BLaER1 treated with 17β-estradiol and CSF1 and Interleukin-3, amounts not matched to agents 10 nM and 100 nM (cell line): ENCODE data around the gene LFNG.
A peak's percentile ranks its signal among the peaks of the same experiment; 100 is the strongest.

Source experiments
- H3K27ac ChIP-seq, 11 experiments: shearing (Covaris generic); formaldehyde crosslinking; 2 replicates each; pipeline ENCODE4 v1.8.1; 2022
- H3K27me3 ChIP-seq, 11 experiments: shearing (Covaris generic); formaldehyde crosslinking; 2 replicates each; pipeline ENCODE4 v1.8.1; 2022
- H3K36me3 ChIP-seq, 11 experiments: shearing (Covaris generic); formaldehyde crosslinking; 2 replicates each; pipeline ENCODE4 v1.8.1; 2022
- H3K4me1 ChIP-seq, 10 experiments: shearing (Covaris generic); formaldehyde crosslinking; 2 replicates each; pipeline ENCODE4 v1.8.1; 2022
- H3K4me2 ChIP-seq, 11 experiments: shearing (Covaris generic); formaldehyde crosslinking; 2 replicates each; pipeline ENCODE4 v1.8.1; 2022
- H3K4me3 ChIP-seq, 10 experiments: shearing (Covaris generic); formaldehyde crosslinking; 2 replicates each; pipeline ENCODE4 v1.8.1; 2022
- H3K9ac ChIP-seq, 11 experiments: shearing (Covaris generic); formaldehyde crosslinking; 2 replicates each; pipeline ENCODE4 v1.8.1; 2022
- H3K9me3 ChIP-seq, 11 experiments: shearing (Covaris generic); formaldehyde crosslinking; replicated peaks in 1 of 11; 2 replicates each; pipeline ENCODE4 v1.8.1; 2022
- H4K20me1 ChIP-seq, 11 experiments: shearing (Covaris generic); formaldehyde crosslinking; 2 replicates each; pipeline ENCODE4 v1.8.1; 2022
- Cebpa-rat ChIP-seq, 11 experiments: shearing (Covaris generic); IDR thresholded peaks; 2 replicates each; pipeline ENCODE4 v1.8.1; 2022

LFNG gene

DNA sequence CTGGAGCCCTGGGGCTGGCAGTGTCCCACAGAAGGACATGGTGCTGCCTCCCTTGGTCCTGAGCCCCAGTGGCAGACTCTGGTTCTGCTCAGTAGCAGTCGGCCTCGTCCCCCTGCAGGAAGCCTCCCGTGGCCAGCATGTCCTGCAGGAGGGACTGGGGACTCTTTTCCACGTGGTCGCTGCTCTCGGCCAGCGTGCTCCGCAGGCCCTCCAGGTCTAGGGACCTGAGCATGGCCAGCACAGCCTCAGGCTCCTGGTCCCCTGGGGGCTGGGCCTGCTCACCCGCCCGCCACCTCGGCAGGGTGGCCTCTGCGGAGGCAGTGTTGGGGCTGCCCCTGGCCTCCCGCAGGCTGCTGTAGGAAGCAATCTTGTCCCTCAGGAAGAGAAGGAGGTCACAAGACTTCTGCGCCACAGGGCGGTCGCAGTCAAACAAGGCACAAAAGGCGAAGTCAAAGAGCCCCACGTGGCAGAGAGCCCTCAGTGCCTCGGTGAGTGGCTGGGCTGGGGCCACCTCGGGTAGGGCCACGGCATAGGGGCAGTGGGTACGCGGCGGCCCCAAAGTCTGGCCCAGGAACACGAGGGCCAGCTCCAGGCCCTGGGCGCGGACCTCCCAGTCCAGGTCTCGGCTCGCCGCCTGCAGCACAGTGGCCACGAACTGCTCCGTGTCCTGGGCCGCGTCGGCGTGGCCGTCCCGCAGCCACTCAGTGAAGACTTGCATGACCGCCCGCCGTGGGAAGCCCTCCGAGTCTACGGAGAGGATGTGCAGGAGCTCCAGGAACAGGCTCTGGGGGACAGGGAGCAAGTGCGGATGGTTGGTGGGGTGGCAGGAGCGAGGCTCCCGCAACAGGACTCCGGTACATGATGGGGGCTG is 18.6 kb downstream of the LFNG start:
- TF ChIP-seq Cebpa-rat (IDR thresholded peaks at IDR 0.05) = no peak
- H3K9me3 ChIP-seq = no peaks in the 10 kb centered on the region
- no peak overlapping the region for H3K9ac ChIP-seq
- H3K4me3 ChIP-seq = no peak overlapping the region
- no peaks in the 10 kb centered on the region for H3K4me1 ChIP-seq
- peaks cover 51 to 57% (median 54%) of the 10 kb centered on the region in 11 experiments for H3K36me3 ChIP-seq
- H3K27ac ChIP-seq = no peak overlapping the region
- H4K20me1 ChIP-seq = peaks cover 0 to 47% (median 15%) of the 10 kb centered on the region in 11 experiments; a peak in 8 of 22 replicates
- H3K27me3 ChIP-seq = no peaks in the 10 kb centered on the region
- H3K4me2 ChIP-seq = no peak overlapping the region

- Histone ChIP-seq H4K20me1 (peaks cover 0 to 58% (median 15%) of the 10 kb centered on the region in 11 experiments; a peak in 8 of 22 replicates), H3K9ac (peak overlapping the region in 1 of 11 experiments; percentile 5; a peak in 1 of 22 replicates), H3K4me2 (no peak overlapping the region), H3K4me3 (no peak overlapping the region), H3K36me3 (peaks cover 60 to 67% (median 64%) of the 10 kb centered on the region in 11 experiments), H3K27me3 (no peaks in the 10 kb centered on the region), H3K27ac (no peak overlapping the region), H3K9me3 (no peaks in the 10 kb centered on the region), H3K4me1 (peaks cover 8 to 10% (median 8%) of the 10 kb centered on the region in 10 experiments; a peak in 18 of 20 replicates)
- TF ChIP-seq Cebpa-rat (IDR thresholded peaks at IDR 0.05) = no peak
Observed at GRCh38 chr7:2539031-2539911, 19.7 kb downstream of the LFNG start.

DNA sequence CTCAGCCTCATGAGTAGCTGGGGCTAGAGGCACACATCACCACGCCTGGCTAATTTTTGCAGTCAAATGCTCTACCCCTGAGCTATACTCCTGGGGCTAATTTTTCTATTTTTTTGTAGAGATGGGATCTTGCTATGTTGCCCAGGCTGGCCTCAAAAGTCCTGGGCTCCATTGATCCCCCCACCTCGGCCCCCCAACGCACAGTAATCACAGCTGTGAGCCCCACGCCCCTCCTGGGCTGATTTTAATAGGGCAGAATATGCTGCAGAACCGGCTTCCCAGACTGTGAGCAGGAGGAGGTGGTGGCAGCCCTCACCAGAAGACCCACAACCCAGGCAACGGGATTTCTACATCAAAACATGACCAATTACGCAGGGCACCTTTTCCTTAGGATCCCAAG is 20.6 kb downstream of the LFNG start:
- H3K9ac ChIP-seq = no peak overlapping the region
- H3K4me3 ChIP-seq = no peak overlapping the region
- H3K27me3 ChIP-seq = no peaks in the 10 kb centered on the region
- no peak for TF ChIP-seq Cebpa-rat (IDR thresholded peaks at IDR 0.05)
- H3K4me2 ChIP-seq = no peak overlapping the region
- H3K4me1 ChIP-seq = peaks cover 13 to 17% (median 15%) of the 10 kb centered on the region in 10 experiments; a peak in 19 of 20 replicates
- H3K36me3 ChIP-seq = peaks cover 68 to 76% (median 73%) of the 10 kb centered on the region in 11 experiments
- H3K27ac ChIP-seq = no peak overlapping the region
- H4K20me1 ChIP-seq = peaks cover 0 to 65% (median 15%) of the 10 kb centered on the region in 11 experiments; a peak in 8 of 22 replicates
- no peaks in the 10 kb centered on the region for H3K9me3 ChIP-seq

- Histone ChIP-seq H3K4me1 (peaks cover 13 to 17% (median 15%) of the 10 kb centered on the region in 10 experiments; a peak in 19 of 20 replicates), H3K9ac (no peak overlapping the region), H3K27ac (no peak overlapping the region), H3K9me3 (no peaks in the 10 kb centered on the region), H3K4me2 (no peak overlapping the region), H3K4me3 (no peak overlapping the region), H3K27me3 (no peaks in the 10 kb centered on the region), H4K20me1 (peaks cover 0 to 70% (median 15%) of the 10 kb centered on the region in 11 experiments; a peak in 8 of 22 replicates), H3K36me3 (peaks cover 71 to 81% (median 78%) of the 10 kb centered on the region in 11 experiments)
- TF ChIP-seq Cebpa-rat (IDR thresholded peaks at IDR 0.05) = no peak
Observed at GRCh38 chr7:2540641-2541051, 21.1 kb downstream of the LFNG start.

DNA sequence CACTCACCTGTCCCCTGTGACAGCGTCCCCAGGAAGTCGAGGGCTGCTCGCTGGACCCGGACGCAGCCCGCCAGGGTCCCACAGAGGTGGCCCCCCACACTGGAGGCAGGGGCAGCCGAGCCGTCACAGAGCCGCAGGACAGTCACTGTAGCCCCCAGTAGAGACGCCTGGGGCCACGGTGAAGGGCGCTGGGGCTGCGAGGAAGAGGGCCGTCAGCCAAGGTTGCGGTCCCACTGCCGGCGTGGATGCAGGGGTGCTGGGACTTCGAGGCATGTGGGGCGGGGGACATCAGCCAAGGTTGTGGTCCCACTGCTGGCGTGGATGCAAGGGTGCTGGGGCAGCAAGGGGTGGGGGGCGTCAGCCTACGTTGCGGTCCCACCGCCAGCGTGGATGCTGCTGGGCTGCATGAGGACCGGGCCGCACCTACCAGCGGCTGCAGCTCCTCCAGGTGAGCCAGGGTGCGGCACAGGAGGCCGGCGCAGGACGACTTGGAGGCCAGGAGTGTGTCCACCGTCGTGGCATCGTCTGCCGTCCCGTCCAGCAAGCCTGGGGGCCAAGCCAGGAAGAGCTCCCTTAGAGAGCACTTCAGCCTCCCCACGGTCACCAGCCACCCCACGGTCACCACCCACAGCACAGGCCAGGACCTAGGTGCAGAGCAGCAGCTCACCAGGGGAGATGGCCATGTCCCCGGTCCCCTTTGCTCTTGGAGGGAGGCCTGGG is 21.9 kb downstream of the LFNG start:
- peaks cover 0 to 77% (median 15%) of the 10 kb centered on the region in 11 experiments; a peak in 8 of 22 replicates for H4K20me1 ChIP-seq
- no peak overlapping the region for H3K27ac ChIP-seq
- no peak for TF ChIP-seq Cebpa-rat (IDR thresholded peaks at IDR 0.05)
- no peak overlapping the region for H3K4me2 ChIP-seq
- no peaks in the 10 kb centered on the region for H3K27me3 ChIP-seq
- H3K9ac ChIP-seq = no peak overlapping the region
- H3K4me1 ChIP-seq = peaks cover 13 to 17% (median 15%) of the 10 kb centered on the region in 10 experiments; a peak in 19 of 20 replicates
- H3K9me3 ChIP-seq = no peaks in the 10 kb centered on the region
- no peak overlapping the region for H3K4me3 ChIP-seq
- peaks cover 79 to 89% (median 86%) of the 10 kb centered on the region in 11 experiments for H3K36me3 ChIP-seq

GRCh38 chr7:2542011-2542915 is 22.7 kb downstream of the LFNG start:
- peaks cover 87 to 97% (median 94%) of the 10 kb centered on the region in 11 experiments for H3K36me3 ChIP-seq
- H4K20me1 ChIP-seq = peaks cover 0 to 83% (median 15%) of the 10 kb centered on the region in 11 experiments; a peak in 9 of 22 replicates
- H3K9me3 ChIP-seq = no peaks in the 10 kb centered on the region
- no peak for TF ChIP-seq Cebpa-rat (IDR thresholded peaks at IDR 0.05)
- no peak overlapping the region for H3K27ac ChIP-seq
- peaks cover 13 to 17% (median 15%) of the 10 kb centered on the region in 10 experiments; a peak in 19 of 20 replicates for H3K4me1 ChIP-seq
- H3K27me3 ChIP-seq = no peaks in the 10 kb centered on the region
- H3K4me2 ChIP-seq = no peak overlapping the region
- no peak overlapping the region for H3K4me3 ChIP-seq
- no peak overlapping the region for H3K9ac ChIP-seq

GRCh38 chr7:2542916-2543871 is 23.6 kb downstream of the LFNG start:
- Histone ChIP-seq H3K9me3 (no peaks in the 10 kb centered on the region; a peak in 1 of 22 replicates), H4K20me1 (peaks cover 0 to 86% (median 10%) of the 10 kb centered on the region in 11 experiments; a peak in 12 of 22 replicates), H3K4me2 (peak overlapping the region in 8 of 11 experiments; percentile 29 to 59 (median 36); a peak in 6 of 22 replicates), H3K9ac (peak overlapping the region in 1 of 11 experiments; percentile 15; a peak in 1 of 22 replicates), H3K27ac (peak overlapping the region in 2 of 11 experiments; percentile 3 to 5; a peak in 5 of 22 replicates), H3K27me3 (no peaks in the 10 kb centered on the region), H3K4me3 (no peak overlapping the region), H3K4me1 (peaks cover 13 to 17% (median 15%) of the 10 kb centered on the region in 10 experiments; a peak in 19 of 20 replicates), H3K36me3 (peaks cover 92 to 99% (median 97%) of the 10 kb centered on the region in 11 experiments)
- no peak for TF ChIP-seq Cebpa-rat (IDR thresholded peaks at IDR 0.05)
